Measurements from ENCODE around the gene GRIN2A.

DNA sequence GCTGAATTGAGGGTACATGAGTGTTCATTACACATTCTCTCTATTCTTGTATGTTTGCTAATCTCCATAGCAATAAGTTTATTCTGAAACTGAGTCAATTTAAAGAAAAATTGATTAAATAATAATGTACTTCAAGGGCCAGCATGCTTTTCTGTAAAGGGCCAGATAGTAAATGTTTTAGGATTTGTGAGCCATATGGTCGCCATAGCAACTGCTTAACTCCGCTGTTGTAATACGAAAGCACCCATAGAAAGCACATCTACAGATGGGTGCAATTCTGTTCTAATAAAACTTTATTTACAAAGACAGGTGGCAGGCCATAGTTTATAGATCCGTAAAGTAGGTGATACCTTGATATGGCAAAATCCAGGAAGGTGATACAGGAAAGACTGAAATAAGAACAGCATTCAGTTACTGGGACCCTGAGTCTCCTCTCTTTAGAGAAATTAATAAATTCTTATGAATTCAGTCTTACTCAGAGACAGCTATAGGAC lies 36.6 kb downstream of the GRIN2A start:
- TF ChIP-seq, protein P1, sequence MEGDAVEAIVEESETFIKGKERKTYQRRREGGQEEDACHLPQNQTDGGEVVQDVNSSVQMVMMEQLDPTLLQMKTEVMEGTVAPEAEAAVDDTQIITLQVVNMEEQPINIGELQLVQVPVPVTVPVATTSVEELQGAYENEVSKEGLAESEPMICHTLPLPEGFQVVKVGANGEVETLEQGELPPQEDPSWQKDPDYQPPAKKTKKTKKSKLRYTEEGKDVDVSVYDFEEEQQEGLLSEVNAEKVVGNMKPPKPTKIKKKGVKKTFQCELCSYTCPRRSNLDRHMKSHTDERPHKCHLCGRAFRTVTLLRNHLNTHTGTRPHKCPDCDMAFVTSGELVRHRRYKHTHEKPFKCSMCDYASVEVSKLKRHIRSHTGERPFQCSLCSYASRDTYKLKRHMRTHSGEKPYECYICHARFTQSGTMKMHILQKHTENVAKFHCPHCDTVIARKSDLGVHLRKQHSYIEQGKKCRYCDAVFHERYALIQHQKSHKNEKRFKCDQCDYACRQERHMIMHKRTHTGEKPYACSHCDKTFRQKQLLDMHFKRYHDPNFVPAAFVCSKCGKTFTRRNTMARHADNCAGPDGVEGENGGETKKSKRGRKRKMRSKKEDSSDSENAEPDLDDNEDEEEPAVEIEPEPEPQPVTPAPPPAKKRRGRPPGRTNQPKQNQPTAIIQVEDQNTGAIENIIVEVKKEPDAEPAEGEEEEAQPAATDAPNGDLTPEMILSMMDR (IDR thresholded peaks at IDR 0.05): no peak
- no peak for TF ChIP-seq EP300 (IDR thresholded peaks at IDR 0.05)

Measured in gastroesophageal sphincter (tissue), 3 donors.